Measurements from ENCODE around the gene DNPEP.

DNPEP gene

DNA sequence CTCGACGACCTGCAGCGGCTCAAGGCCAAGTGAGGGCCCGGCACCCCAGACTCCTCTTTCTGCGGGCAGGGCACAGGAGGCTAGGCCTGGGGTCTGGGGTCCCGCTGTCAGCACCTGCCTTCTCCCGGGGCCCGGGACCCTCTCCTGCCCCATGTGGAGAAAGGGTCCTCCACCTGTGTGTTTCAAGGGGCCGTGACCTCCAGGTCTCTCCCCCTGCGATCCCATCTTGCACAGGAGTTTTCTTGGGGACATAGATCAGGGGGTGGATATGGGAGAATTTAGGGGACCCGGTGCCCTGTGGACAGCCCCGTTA, 31.3 kb upstream of the DNPEP start:
- TF ChIP-seq, protein P1, sequence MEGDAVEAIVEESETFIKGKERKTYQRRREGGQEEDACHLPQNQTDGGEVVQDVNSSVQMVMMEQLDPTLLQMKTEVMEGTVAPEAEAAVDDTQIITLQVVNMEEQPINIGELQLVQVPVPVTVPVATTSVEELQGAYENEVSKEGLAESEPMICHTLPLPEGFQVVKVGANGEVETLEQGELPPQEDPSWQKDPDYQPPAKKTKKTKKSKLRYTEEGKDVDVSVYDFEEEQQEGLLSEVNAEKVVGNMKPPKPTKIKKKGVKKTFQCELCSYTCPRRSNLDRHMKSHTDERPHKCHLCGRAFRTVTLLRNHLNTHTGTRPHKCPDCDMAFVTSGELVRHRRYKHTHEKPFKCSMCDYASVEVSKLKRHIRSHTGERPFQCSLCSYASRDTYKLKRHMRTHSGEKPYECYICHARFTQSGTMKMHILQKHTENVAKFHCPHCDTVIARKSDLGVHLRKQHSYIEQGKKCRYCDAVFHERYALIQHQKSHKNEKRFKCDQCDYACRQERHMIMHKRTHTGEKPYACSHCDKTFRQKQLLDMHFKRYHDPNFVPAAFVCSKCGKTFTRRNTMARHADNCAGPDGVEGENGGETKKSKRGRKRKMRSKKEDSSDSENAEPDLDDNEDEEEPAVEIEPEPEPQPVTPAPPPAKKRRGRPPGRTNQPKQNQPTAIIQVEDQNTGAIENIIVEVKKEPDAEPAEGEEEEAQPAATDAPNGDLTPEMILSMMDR (conservative IDR thresholded peaks at IDR 0.05; ENCODE audit: low read depth, low read length) = no peak
- DNase-seq (ENCODE audit: low read depth) = no peak
- peak overlapping the region; percentile 34 for H3K4me3 ChIP-seq (ENCODE audit: low read depth, low read length)

DNA sequence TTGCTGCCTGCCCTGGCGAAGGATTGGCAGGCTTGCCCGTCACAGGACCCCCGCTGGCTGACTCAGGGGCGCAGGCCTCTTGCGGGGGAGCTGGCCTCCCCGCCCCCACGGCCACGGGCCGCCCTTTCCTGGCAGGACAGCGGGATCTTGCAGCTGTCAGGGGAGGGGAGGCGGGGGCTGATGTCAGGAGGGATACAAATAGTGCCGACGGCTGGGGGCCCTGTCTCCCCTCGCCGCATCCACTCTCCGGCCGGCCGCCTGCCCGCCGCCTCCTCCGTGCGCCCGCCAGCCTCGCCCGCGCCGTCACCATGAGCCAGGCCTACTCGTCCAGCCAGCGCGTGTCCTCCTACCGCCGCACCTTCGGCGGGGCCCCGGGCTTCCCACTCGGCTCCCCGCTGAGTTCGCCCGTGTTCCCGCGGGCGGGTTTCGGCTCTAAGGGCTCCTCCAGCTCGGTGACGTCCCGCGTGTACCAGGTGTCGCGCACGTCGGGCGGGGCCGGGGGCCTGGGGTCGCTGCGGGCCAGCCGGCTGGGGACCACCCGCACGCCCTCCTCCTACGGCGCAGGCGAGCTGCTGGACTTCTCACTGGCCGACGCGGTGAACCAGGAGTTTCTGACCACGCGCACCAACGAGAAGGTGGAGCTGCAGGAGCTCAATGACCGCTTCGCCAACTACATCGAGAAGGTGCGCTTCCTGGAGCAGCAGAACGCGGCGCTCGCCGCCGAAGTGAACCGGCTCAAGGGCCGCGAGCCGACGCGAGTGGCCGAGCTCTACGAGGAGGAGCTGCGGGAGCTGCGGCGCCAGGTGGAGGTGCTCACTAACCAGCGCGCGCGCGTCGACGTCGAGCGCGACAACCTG, 30.7 kb upstream of the DNPEP start, which contains the start of gene DES:
Gene DES (plus strand): TSS at position 223 of the 857 bp plus-strand sequence. CDS start 86 bp downstream, at position 309.
- H3K4me3 ChIP-seq (ENCODE audit: low read depth, low read length) = peak within 1 kb of the TSS; percentile 34
- DNase-seq (ENCODE audit: low read depth) = peak; percentile 40
- TF ChIP-seq, protein P1 (conservative IDR thresholded peaks at IDR 0.05; ENCODE audit: low read depth, low read length) = peak; percentile 13

DNA sequence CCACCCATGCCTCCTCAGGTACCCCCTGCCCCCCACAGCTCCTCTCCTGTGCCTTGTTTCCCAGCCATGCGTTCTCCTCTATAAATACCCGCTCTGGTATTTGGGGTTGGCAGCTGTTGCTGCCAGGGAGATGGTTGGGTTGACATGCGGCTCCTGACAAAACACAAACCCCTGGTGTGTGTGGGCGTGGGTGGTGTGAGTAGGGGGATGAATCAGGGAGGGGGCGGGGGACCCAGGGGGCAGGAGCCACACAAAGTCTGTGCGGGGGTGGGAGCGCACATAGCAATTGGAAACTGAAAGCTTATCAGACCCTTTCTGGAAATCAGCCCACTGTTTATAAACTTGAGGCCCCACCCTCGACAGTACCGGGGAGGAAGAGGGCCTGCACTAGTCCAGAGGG, 29.7 kb upstream of the DNPEP start:
- H3K4me3 ChIP-seq (ENCODE audit: low read depth, low read length) = no peak overlapping the region
- TF ChIP-seq, protein P1 (conservative IDR thresholded peaks at IDR 0.05; ENCODE audit: low read depth, low read length) = no peak
- DNase-seq (ENCODE audit: low read depth) = no peak

DNA sequence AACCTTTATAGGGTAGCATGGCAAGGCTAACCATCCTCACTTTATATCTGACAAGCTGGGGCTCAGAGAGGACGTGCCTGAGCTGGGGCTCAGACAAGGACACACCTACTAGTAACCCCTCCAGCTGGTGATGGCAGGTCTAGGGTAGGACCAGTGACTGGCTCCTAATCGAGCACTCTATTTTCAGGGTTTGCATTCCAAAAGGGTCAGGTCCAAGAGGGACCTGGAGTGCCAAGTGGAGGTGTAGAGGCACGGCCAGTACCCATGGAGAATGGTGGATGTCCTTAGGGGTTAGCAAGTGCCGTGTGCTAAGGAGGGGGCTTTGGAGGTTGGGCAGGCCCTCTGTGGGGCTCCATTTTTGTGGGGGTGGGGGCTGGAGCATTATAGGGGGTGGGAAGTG, 29.2 kb upstream of the DNPEP start:
- TF ChIP-seq, protein P1 (conservative IDR thresholded peaks at IDR 0.05; ENCODE audit: low read depth, low read length) = no peak
- H3K4me3 ChIP-seq (ENCODE audit: low read depth, low read length) = no peak overlapping the region
- DNase-seq (ENCODE audit: low read depth) = no peak

DNA sequence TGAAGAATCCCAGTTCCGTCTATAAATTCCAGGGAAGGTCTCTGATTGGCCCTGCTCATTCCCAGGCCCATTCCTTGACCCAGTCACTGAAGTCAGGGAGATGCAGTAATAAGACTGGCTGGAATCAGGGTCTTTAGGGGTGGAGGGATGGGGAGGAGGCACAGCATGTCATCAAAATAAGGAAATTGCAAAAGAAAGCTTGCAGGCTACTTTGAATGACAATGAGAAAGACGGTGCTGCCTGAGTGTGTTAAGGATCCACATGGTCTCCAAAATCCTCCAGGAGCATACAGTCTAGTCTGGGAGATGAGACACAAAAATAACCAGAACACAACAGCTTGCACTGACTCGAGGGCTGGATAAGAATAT, 28.5 kb upstream of the DNPEP start:
- no peak for DNase-seq (ENCODE audit: low read depth)
- no peak overlapping the region for H3K4me3 ChIP-seq (ENCODE audit: low read depth, low read length)
- TF ChIP-seq, protein P1 (conservative IDR thresholded peaks at IDR 0.05; ENCODE audit: low read depth, low read length) = no peak

DNA sequence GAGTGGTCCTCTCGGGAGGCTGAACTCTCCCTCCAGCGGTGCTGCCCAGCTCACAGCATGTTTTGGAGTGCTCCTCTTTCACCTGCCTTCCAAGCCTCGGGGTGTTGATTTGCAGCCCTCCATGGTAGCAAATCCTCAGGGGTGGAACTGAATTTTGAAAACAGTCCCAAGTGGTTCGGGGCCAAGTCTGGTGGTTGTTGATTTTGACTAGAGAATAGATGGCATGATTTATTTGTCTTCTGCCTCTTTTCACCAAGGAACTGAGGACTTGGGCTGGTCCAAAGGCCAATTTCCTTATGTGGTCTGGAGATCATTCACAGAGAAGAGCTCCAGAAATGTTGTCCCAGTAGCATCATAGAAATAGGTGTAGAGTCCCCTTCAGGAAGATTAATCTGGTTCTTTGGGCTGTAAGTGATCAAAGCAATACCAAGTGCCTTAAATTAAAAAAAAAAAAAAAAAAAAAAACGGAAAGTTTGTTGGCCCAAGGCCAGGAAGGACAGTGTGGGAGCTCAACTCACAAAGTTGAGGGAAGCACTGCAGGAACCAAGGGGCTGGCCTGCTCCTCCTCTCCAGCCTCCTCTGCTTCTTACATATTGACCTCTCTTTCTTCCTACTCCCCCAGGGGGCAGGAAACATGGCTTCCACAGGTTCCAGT, 28.0 kb upstream of the DNPEP start:
- TF ChIP-seq, protein P1 (conservative IDR thresholded peaks at IDR 0.05; ENCODE audit: low read depth, low read length) = no peak
- no peak for DNase-seq (ENCODE audit: low read depth)
- no peak overlapping the region for H3K4me3 ChIP-seq (ENCODE audit: low read depth, low read length)

Data from choroid plexus epithelial cell (primary cell).